HG02678 (cell line): ENCODE data around the gene NBEAL1.
A peak's percentile ranks its signal among the peaks of the same experiment; 100 is the strongest.
"Not testable (repeated sequence)": the region's sequence is repeated elsewhere in the genome, so short reads cannot be mapped to it uniquely, and the experiment has no call there.

Experiments used
- ATAC-seq: cut with Tn5 transposase; IDR thresholded peaks from one replicate; pipeline ENCODE4 v1.9.1; 2021; ENCODE audit warnings: mild to moderate bottlenecking, moderate library complexity; ENCODE audit not compliant: unreplicated experiment

NBEAL1 gene

GRCh38 chr2:203201426-203201825 is 186.8 kb downstream of the NBEAL1 start:
- ATAC-seq, result no peak

GRCh38 chr2:203209538-203209937 is 194.9 kb downstream of the NBEAL1 start:
- ATAC-seq, result no peak

- peak; percentile 77 for ATAC-seq
Observed at GRCh38 chr2:203225423-203226039, 210.9 kb downstream of the NBEAL1 start.

DNA sequence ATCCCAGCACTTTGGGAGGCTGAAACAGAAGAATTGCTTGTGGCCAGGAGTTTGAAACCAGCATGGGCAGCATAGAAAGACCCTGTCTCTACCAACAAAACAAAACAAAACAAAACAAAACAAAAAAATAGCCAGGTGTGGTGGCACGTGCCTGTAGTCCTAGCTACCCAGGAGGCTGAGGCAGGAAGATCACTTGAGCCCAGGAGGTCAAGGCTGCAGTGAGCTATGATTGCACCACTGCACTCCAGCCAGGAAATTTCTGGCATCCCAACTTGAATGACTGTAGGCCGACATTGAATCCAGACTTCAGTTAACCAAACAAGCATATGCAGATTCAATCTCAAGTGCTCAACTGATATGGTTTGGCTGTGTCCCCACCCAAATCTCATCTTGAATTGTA is 215.0 kb downstream of the NBEAL1 start:
- ATAC-seq, result not testable (repeated sequence)

- ATAC-seq, result no peak
Observed at GRCh38 chr2:203237346-203238238, 222.9 kb downstream of the NBEAL1 start.

DNA sequence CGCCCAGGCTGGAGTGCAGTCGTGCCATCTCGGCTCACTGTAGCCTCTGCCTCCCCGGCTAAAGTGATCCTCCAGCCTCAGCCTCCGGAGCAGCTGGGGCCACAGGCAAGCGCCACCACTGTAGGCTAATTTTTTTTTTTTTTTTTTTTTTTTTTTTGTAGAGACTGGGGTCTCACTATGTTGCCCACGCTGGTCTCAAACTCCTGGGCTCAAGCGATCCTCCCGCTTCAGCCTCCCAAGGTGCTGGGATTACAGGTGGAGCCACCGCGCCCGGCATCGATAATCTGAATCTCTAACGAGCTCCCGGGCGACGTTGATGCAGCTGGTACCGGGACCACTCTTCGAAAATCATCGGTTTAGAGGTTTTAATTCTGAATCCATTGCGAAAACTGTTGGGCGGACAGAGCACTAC is 223.6 kb downstream of the NBEAL1 start:
- ATAC-seq, result no peak

- peak; percentile 88 for ATAC-seq
Observed at GRCh38 chr2:203238704-203239526, 224.2 kb downstream of the NBEAL1 start, which contains the start of gene CYP20A1. Gene CYP20A1, plus strand, starts transcription at chr2:203239018. Its CDS starts 45 bp downstream, at chr2:203239063.

- ATAC-seq, result no peak
Observed at GRCh38 chr2:203240491-203240890, 225.8 kb downstream of the NBEAL1 start.

- no peak for ATAC-seq
Observed at GRCh38 chr2:203242518-203242917, 227.8 kb downstream of the NBEAL1 start.

GRCh38 chr2:203246646-203247045 is 232.0 kb downstream of the NBEAL1 start:
- no peak for ATAC-seq

- no peak for ATAC-seq
Observed at GRCh38 chr2:203252818-203253217, 238.1 kb downstream of the NBEAL1 start.

GRCh38 chr2:203253422-203254095 is 238.9 kb downstream of the NBEAL1 start:
- ATAC-seq, result not testable (repeated sequence)

GRCh38 chr2:203261326-203262159 is 246.9 kb downstream of the NBEAL1 start:
- no peak for ATAC-seq
